Testis (tissue), 3 donors: Measurements from ENCODE around the gene ZNRD2. TPM values are rescaled to one million over a fixed set of nuclear protein-coding genes. Genes with fewer than 3 reads are reported as not detected.

Source experiments
- DNase-seq: peaks from one replicate; pipeline ENCODE4 v3.0.0-alpha.2; 2019
- H3K27ac ChIP-seq, 2 donors: fragments of 200-600 bp; sonication (generic); one replicate each; pipeline ENCODE4 v1.5.1; 2019
- H3K27me3 ChIP-seq: fragments of 200-600 bp; sonication (generic); one replicate; pipeline ENCODE4 v1.5.1; 2019
- H3K36me3 ChIP-seq: fragments of 200-600 bp; sonication (generic); one replicate; pipeline ENCODE4 v1.5.1; 2017; ENCODE audit warnings: low read depth; ENCODE audit errors: missing control alignments
- H3K4me1 ChIP-seq: fragments of 200-600 bp; sonication (generic); one replicate; pipeline ENCODE4 v1.5.1; 2019
- H3K4me3 ChIP-seq, 2 donors: fragments of 200-600 bp; sonication (generic); one replicate each; pipeline ENCODE4 v1.5.1; 2017 to 2019
- H3K9me3 ChIP-seq: fragments of 200-600 bp; sonication (generic); one replicate; pipeline ENCODE4 v1.5.1; 2017
- POLR2A ChIP-seq: fragments of 450-650 bp; IDR thresholded peaks from one replicate; pipeline ENCODE4 v1.6.1; 2017; ENCODE audit warnings: antibody characterized with exemption, mild to moderate bottlenecking, moderate library complexity
- WGBS, 2 donors: methylation state at CpG; one replicate each; pipeline ENCODE4 v1.1.5; 2018; 5-methylcytosine and 5-hydroxymethylcytosine counted together
- intact Hi-C: fragments of 100-400 bp; cut with DNase I; formaldehyde crosslinking; loops from one replicate; pipeline ENCODE4 v1.15.1; 2023; ENCODE audit warnings: low total_unique reads
- polyA plus RNA-seq: library from polyadenylated mRNA; stranded (reverse); fragments of 350-450 nt; fragmentation: Illumina TruSeq; extraction: RNeasy Lipid Tissue Mini Kit (QIAGEN cat#74804); gene quantifications from one replicate; pipeline ENCODE4 v1.2.3, GENCODE V29; 2014; ENCODE audit warnings: low read depth, low replicate concordance; ENCODE audit not compliant: insufficient read depth
- total RNA-seq, 2 donors: library from RNA; depleted of rRNA; stranded (reverse); fragments of >200 nt; gene quantifications; one replicate each; pipeline ENCODE4 v1.2.3, GENCODE V29; 2016
- TF ChIP-seq, protein P1 (sequence below), 3 experiments: fragments of 450-650 bp in 2 of 3; fragments of 200-600 bp in 1 of 3; sonication (generic) in 1 of 3; IDR thresholded peaks; one replicate each; pipeline ENCODE4 v1.5.1; 2016 to 2019; ENCODE audit warnings: antibody characterized with exemption in 3 of 3, mild to moderate bottlenecking in 2 of 3, moderate library complexity in 1 of 3

The ZNRD2 gene
- total and polyA plus RNA-seq, 3 donors from 2014 or later, result 67.7 to 79.6 (median 77.6) TPM

GRCh38 chr11:65524741-65525545 is 45.3 kb upstream of the ZNRD2 start, which contains the start of gene SCYL1:
Gene SCYL1 (plus strand): TSS chr11:65525083. CDS start chr11:65525154, 71 bp downstream.
- peak within 1 kb of the TSS; percentile 95 to 99 for H3K4me3 ChIP-seq
- H3K9me3 ChIP-seq, result no peaks in the 10 kb centered on the region
- intact Hi-C loops, result no loop called here
- no peak for TF ChIP-seq POLR2A
- TF ChIP-seq, protein P1, sequence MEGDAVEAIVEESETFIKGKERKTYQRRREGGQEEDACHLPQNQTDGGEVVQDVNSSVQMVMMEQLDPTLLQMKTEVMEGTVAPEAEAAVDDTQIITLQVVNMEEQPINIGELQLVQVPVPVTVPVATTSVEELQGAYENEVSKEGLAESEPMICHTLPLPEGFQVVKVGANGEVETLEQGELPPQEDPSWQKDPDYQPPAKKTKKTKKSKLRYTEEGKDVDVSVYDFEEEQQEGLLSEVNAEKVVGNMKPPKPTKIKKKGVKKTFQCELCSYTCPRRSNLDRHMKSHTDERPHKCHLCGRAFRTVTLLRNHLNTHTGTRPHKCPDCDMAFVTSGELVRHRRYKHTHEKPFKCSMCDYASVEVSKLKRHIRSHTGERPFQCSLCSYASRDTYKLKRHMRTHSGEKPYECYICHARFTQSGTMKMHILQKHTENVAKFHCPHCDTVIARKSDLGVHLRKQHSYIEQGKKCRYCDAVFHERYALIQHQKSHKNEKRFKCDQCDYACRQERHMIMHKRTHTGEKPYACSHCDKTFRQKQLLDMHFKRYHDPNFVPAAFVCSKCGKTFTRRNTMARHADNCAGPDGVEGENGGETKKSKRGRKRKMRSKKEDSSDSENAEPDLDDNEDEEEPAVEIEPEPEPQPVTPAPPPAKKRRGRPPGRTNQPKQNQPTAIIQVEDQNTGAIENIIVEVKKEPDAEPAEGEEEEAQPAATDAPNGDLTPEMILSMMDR (IDR thresholded peaks at IDR 0.05), result no peak
- peak within 1 kb of the TSS; percentile 86 to 89 for H3K27ac ChIP-seq
- no peaks in the 10 kb centered on the region for H3K27me3 ChIP-seq
- 0 to 3% methylated on average over 20 to 47 of the region's 82 CpGs for WGBS, 2 donors
- no peaks in the 10 kb centered on the region for H3K36me3 ChIP-seq
- H3K4me1 ChIP-seq, result peaks cover 57% of the 10 kb centered on the region
- peak; percentile 86 for DNase-seq

- Histone ChIP-seq H3K36me3 (no peaks in the 10 kb centered on the region), H3K9me3 (no peaks in the 10 kb centered on the region), H3K27ac (peak overlapping the region; percentile 85 to 89), H3K4me1 (peaks cover 61% of the 10 kb centered on the region), H3K4me3 (peak overlapping the region; percentile 95 to 99), H3K27me3 (no peaks in the 10 kb centered on the region)
- DNase-seq, result no peak
- TF ChIP-seq POLR2A, result no peak
- TF ChIP-seq, protein P1 (IDR thresholded peaks at IDR 0.05), result no peak
- WGBS, 2 donors, result 14 to 43% methylated on average over 17 to 31 of the region's 31 CpGs
- intact Hi-C loops, result no loop called here
Observed at GRCh38 chr11:65525546-65526480, 44.5 kb upstream of the ZNRD2 start.

DNA sequence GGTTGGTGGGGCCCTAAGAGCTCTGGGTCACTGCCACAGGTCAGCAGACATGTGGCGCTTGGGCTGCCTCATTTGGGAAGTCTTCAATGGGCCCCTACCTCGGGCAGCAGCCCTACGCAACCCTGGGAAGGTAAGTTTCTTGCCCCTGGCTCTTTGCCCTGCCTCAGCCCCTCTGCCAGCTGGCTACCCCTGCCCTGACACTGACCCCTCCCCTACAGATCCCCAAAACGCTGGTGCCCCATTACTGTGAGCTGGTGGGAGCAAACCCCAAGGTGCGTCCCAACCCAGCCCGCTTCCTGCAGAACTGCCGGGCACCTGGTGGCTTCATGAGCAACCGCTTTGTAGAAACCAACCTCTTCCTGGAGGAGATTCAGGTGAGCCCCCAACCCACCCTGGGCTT is 43.5 kb upstream of the ZNRD2 start:
- intact Hi-C loops, result no loop called here
- H3K36me3 ChIP-seq, result no peaks in the 10 kb centered on the region
- peaks cover 61% of the 10 kb centered on the region for H3K4me1 ChIP-seq
- no peaks in the 10 kb centered on the region for H3K9me3 ChIP-seq
- 87 to 91% methylated on average over 5 to 6 of the region's 8 CpGs for WGBS, 2 donors
- H3K27me3 ChIP-seq, result no peaks in the 10 kb centered on the region
- no peak overlapping the region for H3K4me3 ChIP-seq
- no peak for TF ChIP-seq POLR2A
- TF ChIP-seq, protein P1 (IDR thresholded peaks at IDR 0.05), result no peak
- no peak overlapping the region for H3K27ac ChIP-seq
- no peak for DNase-seq

DNA sequence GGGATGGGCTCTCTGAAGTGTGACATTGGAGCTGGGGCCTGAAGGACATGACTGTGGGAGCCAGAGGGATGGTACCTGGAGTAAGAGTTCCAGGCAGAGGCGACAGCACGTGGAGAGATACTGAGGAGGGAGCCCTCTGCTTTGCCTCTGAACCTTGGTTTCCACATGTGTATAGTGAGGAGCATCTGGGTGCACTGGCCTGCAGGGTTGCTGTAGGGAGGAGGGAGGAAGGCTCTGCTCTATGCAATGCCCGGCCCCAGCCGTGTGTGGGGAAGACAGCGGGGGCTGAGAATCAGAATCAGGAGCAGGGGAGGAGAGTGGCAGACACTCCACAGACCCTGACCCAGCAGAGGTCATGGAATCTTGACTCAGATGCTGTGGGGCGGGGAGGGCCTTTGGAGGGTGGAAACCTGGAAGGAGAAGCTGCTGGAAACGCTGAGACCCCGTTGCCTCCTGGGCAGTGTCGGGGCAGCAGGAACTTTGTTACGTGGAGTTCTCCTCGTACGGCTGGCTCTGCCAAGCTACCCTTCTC is 41.4 kb upstream of the ZNRD2 start:
- Histone ChIP-seq H3K9me3 (no peaks in the 10 kb centered on the region), H3K4me3 (no peak overlapping the region), H3K27me3 (no peaks in the 10 kb centered on the region), H3K4me1 (peaks cover 40% of the 10 kb centered on the region), H3K27ac (peak overlapping the region; percentile 59 to 61), H3K36me3 (no peaks in the 10 kb centered on the region)
- TF ChIP-seq, protein P1 (IDR thresholded peaks at IDR 0.05), result no peak
- TF ChIP-seq POLR2A, result no peak
- DNase-seq, result no peak
- intact Hi-C loops, result no loop called here
- 41 to 43% methylated on average over 12 of the region's 12 CpGs for WGBS, 2 donors
